IMR-90 (cell line): Measurements from ENCODE around the gene PCNX2. TPM values are rescaled to one million over a fixed set of nuclear protein-coding genes. Genes with fewer than 3 reads are reported as not detected.

Experiments
- ATAC-seq: fragments of 200-7000 bp; cut with Tn5 transposase; 2 replicates; pipeline ENCODE4 v1.9.1; 2020; ENCODE audit warnings: low read depth, mild to moderate bottlenecking, moderate library complexity
- BruUV-seq: library from RNA; stranded (reverse); fragments of 400-500 nt; replicated peaks from 2 replicates; lab custom pipeline; 2021; lab: Mats Ljungman, UMichigan
- CTCF ChIA-PET: fragments of 300-600 bp; formaldehyde crosslinking; extraction: SDS; loops from one replicate; lab custom pipeline; 2021; ENCODE audit warnings: antibody characterized with exemption; lab: Yijun Ruan, JAX
- POLR2A ChIA-PET: fragments of 300-600 bp; sonication (Branson Sonifier 250); formaldehyde crosslinking; loops from one replicate; lab custom pipeline; 2022; ENCODE audit warnings: antibody characterized with exemption; ENCODE audit not compliant: unreplicated experiment; lab: Charles Lee
- DNase-seq: peaks from one replicate; pipeline ENCODE4 v3.0.0; 2013
- H2AFZ ChIP-seq: replicated peaks from 2 replicates; pipeline ENCODE3; 2013; ENCODE audit warnings: low read length, mild to moderate bottlenecking; ENCODE audit not compliant: poor library complexity
- H2AK5ac ChIP-seq: 2 replicates; pipeline ENCODE4 v1.6.1; 2013; ENCODE audit warnings: low read depth, low read length, inconsistent platforms
- H2AK9ac ChIP-seq: replicated peaks from 2 replicates; pipeline ENCODE3; 2013; ENCODE audit warnings: mild to moderate bottlenecking, low read depth, low read length, moderate library complexity; ENCODE audit not compliant: poor library complexity
- H2BK120ac ChIP-seq: 2 replicates; pipeline ENCODE4 v1.6.1; 2013; ENCODE audit warnings: low read depth, low read length, inconsistent platforms
- H2BK15ac ChIP-seq: 3 replicates; pipeline ENCODE4 v1.6.1; 2013; ENCODE audit warnings: low read depth, low read length, inconsistent platforms
- H2BK20ac ChIP-seq: 2 replicates; pipeline ENCODE4 v1.6.1; 2013; ENCODE audit warnings: low read depth, mild to moderate bottlenecking, inconsistent platforms, low read length, moderate library complexity
- H2BK5ac ChIP-seq: 2 replicates; pipeline ENCODE4 v1.6.1; 2013; ENCODE audit warnings: mild to moderate bottlenecking, low read depth, low read length, inconsistent platforms; ENCODE audit not compliant: poor library complexity, severe bottlenecking
- H3K14ac ChIP-seq: replicated peaks from 2 replicates; pipeline ENCODE4 v1.6.1; 2013; ENCODE audit warnings: low read depth, low read length, inconsistent platforms
- H3K18ac ChIP-seq: 2 replicates; pipeline ENCODE4 v1.6.1; 2013; ENCODE audit warnings: low read depth, low read length, control low read depth
- H3K23ac ChIP-seq: 2 replicates; pipeline ENCODE4 v1.6.1; 2013; ENCODE audit warnings: low read depth, low read length, inconsistent platforms
- H3K27ac ChIP-seq: 2 replicates; pipeline ENCODE4 v1.5.1; 2013; ENCODE audit warnings: mild to moderate bottlenecking, control low read depth, low read length; ENCODE audit not compliant: insufficient read depth
- H3K27me3 ChIP-seq: 2 replicates; pipeline ENCODE4 v1.6.1; 2013; ENCODE audit warnings: low read length; ENCODE audit not compliant: control insufficient read depth, insufficient read depth
- H3K36me3 ChIP-seq: 2 replicates; pipeline ENCODE4 v1.6.1; 2013; ENCODE audit warnings: low read length, mixed read lengths; ENCODE audit not compliant: control insufficient read depth, insufficient read depth
- H3K4ac ChIP-seq: 2 replicates; pipeline ENCODE4 v1.6.1; 2013; ENCODE audit warnings: low read depth, low read length, inconsistent platforms
- H3K4me1 ChIP-seq: 2 replicates; pipeline ENCODE4 v1.6.1; 2013; ENCODE audit warnings: low read length, mixed read lengths; ENCODE audit not compliant: control insufficient read depth, insufficient read depth
- H3K4me2 ChIP-seq: 2 replicates; pipeline ENCODE4 v1.6.1; 2013; ENCODE audit warnings: low read depth, mild to moderate bottlenecking, control low read depth, low read length, moderate library complexity
- H3K4me3 ChIP-seq: 2 replicates; pipeline ENCODE4 v1.5.1; 2013; ENCODE audit warnings: low read depth, mild to moderate bottlenecking, control low read depth, low read length, moderate library complexity; ENCODE audit not compliant: insufficient read depth
- H3K56ac ChIP-seq: 2 replicates; pipeline ENCODE4 v1.6.1; 2013; ENCODE audit warnings: low read length, inconsistent platforms; ENCODE audit not compliant: insufficient read depth; ENCODE audit errors: extremely low read depth
- H3K79me1 ChIP-seq, 2 experiments: 2 replicates each; pipeline ENCODE4 v1.6.1; 2013; ENCODE audit warnings: low read length in 2 of 2, inconsistent platforms in 1 of 2, low read depth in 1 of 2
- H3K9ac ChIP-seq: 2 replicates; pipeline ENCODE4 v1.6.1; 2013; ENCODE audit warnings: low read depth, low read length, control low read depth
- H3K9me1 ChIP-seq: 2 replicates; pipeline ENCODE4 v1.6.1; 2013; ENCODE audit warnings: low read length, inconsistent platforms; ENCODE audit not compliant: insufficient read depth
- H3K9me3 ChIP-seq: 2 replicates; pipeline ENCODE4 v1.6.1; 2013; ENCODE audit warnings: low read length; ENCODE audit not compliant: control insufficient read depth, insufficient read depth
- H4K20me1 ChIP-seq: 2 replicates; pipeline ENCODE4 v1.6.1; 2013; ENCODE audit warnings: low read length, inconsistent platforms; ENCODE audit not compliant: insufficient read depth
- H4K5ac ChIP-seq: 2 replicates; pipeline ENCODE4 v1.6.1; 2013; ENCODE audit warnings: mild to moderate bottlenecking, low read depth, low read length, control low read depth
- H4K8ac ChIP-seq, 2 experiments: 2 replicates each; pipeline ENCODE4 v1.6.1; 2013; ENCODE audit warnings: low read depth in 2 of 2, low read length in 2 of 2, control low read depth in 1 of 2, inconsistent platforms in 1 of 2
- H4K91ac ChIP-seq: 2 replicates; pipeline ENCODE4 v1.6.1; 2013; ENCODE audit warnings: low read depth, low read length, inconsistent platforms; ENCODE audit not compliant: insufficient read depth
- CEBPB ChIP-seq: IDR thresholded peaks from 2 replicates; pipeline ENCODE4 v1.6.1; 2012; ENCODE audit warnings: low read depth, low read length, improper control_type of control experiment
- MAZ ChIP-seq: IDR thresholded peaks from 2 replicates; pipeline ENCODE4 v1.6.1; 2012; ENCODE audit warnings: low read depth, mild to moderate bottlenecking, low read length, improper control_type of control experiment, moderate library complexity, borderline replicate concordance
- POLR2A ChIP-seq: IDR thresholded peaks from 2 replicates; pipeline ENCODE4 v1.6.1; 2012; ENCODE audit warnings: mild to moderate bottlenecking, low read depth, low read length
- USF2 ChIP-seq: fragments of 150-350 bp; IDR thresholded peaks from 2 replicates; pipeline ENCODE4 v1.6.1; 2017; ENCODE audit warnings: mild to moderate bottlenecking, antibody characterized with exemption, low read length, low read depth
- WGBS, 2 experiments: methylation state at CpG; one replicate each; pipeline versions ENCODE4 v1.1.5 to v1.1.7; 2013; ENCODE audit warnings: missing lambda C conversion rate in 2 of 2; ENCODE audit not compliant: insufficient read length in 1 of 2; ENCODE audit errors: extremely low coverage in 2 of 2; 5-methylcytosine and 5-hydroxymethylcytosine counted together
- dilution Hi-C: fragments of 300-500 bp; cut with HindIII; formaldehyde crosslinking; loops from one replicate; pipeline ENCODE4 v1.14.3; 2018; ENCODE audit warnings: low sequenced_read_pairs; ENCODE audit not compliant: unreplicated experiment
- in situ Hi-C: fragments of 300-500 bp; cut with MboI; formaldehyde crosslinking; loops from 3 replicates; pipeline ENCODE4 v1.14.3; 2019; ENCODE audit warnings: low sequenced_read_pairs, inconsistent platforms, mixed read lengths
- intact Hi-C: fragments of 100-400 bp; cut with micrococcal nuclease; formaldehyde crosslinking; loops from 2 replicates; pipeline ENCODE4 v1.10.0; 2022
- polyA plus RNA-seq, 3 experiments: library from polyadenylated mRNA; depleted of rRNA; stranded (reverse); fragments of >200 nt; gene quantifications; 2 replicates each; pipeline ENCODE4 v1.2.3, GENCODE V29; 2012; ENCODE audit warnings: low replicate concordance in 1 of 3
- total RNA-seq: library from RNA; depleted of rRNA; stranded (reverse); fragments of >200 nt; gene quantifications from 2 replicates; pipeline ENCODE4 v1.2.3, GENCODE V29; 2012

The PCNX2 gene
- total and polyA plus RNA-seq, 2 of the 4 experiments (the other 2 are of a cell fraction), result 15.9 to 22.6 TPM

GRCh38 chr1:233088613-233089012, 206.9 kb downstream of the PCNX2 start:
- Histone ChIP-seq H4K91ac (no peak overlapping the region), H3K9me1 (0 out of 2 replicates have a peak, but pooled peaks cover 3% of the 10 kb centered on the region), H3K4me2 (no peak overlapping the region), H4K20me1 (no peaks in the 10 kb centered on the region), H2BK120ac (no peak overlapping the region), H3K4me3 (no peak overlapping the region), H2BK20ac (no peak overlapping the region), H2BK5ac (no peak overlapping the region), H3K18ac (no peak overlapping the region), H3K36me3 (no peaks in the 10 kb centered on the region; the same call in 1 of the 2 replicates), H3K27ac (no peak overlapping the region), H4K8ac (no peak overlapping the region), H2AFZ (no peak overlapping the region), H3K4me1 (no peaks in the 10 kb centered on the region; the same call in 1 of the 2 replicates), H2AK9ac (no peak overlapping the region), H2BK15ac (no peak overlapping the region), H3K79me1 (no peaks in the 10 kb centered on the region), H3K27me3 (no peaks in the 10 kb centered on the region), H3K23ac (no peak overlapping the region), H4K5ac (no peak overlapping the region), H2AK5ac (no peak overlapping the region), H3K9ac (no peak overlapping the region), H3K14ac (no peak overlapping the region), H3K9me3 (no peaks in the 10 kb centered on the region), H3K56ac (no peak overlapping the region), H3K4ac (no peak overlapping the region)
- intact Hi-C loops (no loop called here), dilution Hi-C loops (no loop called here), in situ Hi-C loops (no loop called here)
- BruUV-seq, result no TSS peak
- DNase-seq (no peak), ATAC-seq (no peak)
- POLR2A ChIA-PET, result no interaction called here
- TF ChIP-seq MAZ (no peak), CEBPB (no peak), POLR2A (no peak), USF2 (no peak)
- CTCF ChIA-PET, result no interaction called here
- no CpG with 5 or more reads among the region's 6 CpGs for WGBS, 2 experiments
